NCI-H187 (cell line): ENCODE measurements around the gene ATP2B3.
A peak's percentile ranks its signal among the peaks of the same experiment; 100 is the strongest.

Experiments
- DNase-seq, 2 experiments: peaks; one replicate each; lab custom pipeline; 2025; lab: John Stamatoyannopoulos, UW

The ATP2B3 gene

DNA sequence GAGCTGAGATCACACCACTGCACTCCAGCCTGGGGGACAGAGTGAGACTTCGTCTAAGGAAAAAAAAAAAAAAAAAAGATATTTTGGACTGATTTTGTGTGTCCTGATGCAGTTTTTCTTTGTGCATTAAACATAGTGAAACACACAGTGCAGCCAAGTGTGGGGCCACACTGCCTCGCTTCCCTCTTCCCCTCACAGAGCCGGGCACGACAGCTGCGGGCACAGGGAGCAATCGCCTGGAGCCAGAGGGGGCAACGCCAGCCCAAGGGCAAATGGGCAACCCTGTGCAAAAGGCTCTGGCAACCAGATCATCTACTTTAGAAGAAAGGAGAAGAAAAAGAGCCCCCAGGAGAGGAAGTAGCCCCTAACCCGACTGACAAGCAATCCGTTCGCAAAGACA is 95.0 kb downstream of the ATP2B3 start:
- DNase-seq: no peak

DNA sequence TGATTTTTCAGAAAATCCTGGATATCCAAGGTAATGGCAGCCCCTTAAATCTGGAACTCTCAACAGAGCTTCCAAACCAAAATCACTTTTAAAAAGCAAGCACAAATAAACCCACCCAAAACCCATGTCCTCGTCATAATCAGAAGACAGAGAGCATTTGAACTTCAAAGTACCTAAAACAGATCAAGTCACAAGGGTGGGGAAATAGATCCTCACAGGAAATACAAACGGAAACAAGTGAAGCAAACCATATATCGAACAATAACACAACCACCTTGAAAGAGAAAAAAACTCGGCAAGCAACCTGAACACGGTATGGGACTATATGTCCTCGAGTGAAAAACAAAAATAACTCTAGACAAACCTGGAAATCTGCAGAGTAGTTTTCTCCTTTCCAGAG is 97.4 kb downstream of the ATP2B3 start:
- no peak for DNase-seq

DNA sequence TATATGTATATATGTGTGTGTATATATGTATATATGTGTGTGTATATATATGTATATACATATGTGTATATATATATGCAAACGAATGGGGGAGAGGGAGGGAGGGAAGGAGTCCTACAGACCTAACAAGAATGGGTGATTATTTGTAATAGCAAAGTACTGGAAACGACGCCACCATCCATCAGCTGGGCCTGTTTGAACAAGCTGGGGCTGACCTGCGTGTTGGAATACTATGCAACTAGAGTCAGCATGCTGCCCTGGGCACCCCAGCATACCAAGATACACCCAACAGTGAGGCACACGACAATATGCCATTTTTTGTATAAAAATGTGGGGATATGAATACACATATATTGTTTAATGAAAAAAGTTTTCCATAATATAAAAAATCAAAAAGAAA is 103.1 kb downstream of the ATP2B3 start:
- no peak for DNase-seq

DNA sequence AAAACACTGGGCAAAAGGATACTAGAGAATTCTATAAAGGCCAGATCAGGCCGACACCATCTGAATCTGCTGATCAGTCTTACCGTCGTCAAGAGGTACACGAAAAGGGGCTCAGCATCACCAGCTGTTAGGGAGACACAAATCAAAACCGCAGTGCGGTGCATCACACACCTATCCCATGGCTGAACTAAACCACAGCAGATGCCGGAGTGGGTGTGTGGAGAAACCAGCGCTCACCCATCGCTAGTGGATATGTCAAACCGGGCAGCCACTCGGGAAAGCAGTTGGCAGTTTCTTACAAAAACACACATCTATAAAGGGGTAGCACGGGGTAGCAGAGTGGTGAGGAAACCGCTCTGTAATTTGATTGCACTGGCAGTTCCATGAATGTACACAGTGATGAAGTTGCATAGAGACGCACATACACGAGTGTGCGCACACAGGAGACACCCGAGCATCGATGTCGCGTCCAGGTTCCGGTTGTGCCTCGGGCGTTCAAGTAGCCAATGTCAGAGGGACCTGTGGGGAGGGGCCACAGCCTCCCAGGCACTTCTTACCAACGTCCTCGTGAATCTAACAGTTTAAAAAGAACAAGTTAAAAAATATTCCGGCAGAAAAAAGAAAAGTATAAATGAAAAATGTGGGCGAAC is 104.6 kb downstream of the ATP2B3 start:
- no peak for DNase-seq

DNA sequence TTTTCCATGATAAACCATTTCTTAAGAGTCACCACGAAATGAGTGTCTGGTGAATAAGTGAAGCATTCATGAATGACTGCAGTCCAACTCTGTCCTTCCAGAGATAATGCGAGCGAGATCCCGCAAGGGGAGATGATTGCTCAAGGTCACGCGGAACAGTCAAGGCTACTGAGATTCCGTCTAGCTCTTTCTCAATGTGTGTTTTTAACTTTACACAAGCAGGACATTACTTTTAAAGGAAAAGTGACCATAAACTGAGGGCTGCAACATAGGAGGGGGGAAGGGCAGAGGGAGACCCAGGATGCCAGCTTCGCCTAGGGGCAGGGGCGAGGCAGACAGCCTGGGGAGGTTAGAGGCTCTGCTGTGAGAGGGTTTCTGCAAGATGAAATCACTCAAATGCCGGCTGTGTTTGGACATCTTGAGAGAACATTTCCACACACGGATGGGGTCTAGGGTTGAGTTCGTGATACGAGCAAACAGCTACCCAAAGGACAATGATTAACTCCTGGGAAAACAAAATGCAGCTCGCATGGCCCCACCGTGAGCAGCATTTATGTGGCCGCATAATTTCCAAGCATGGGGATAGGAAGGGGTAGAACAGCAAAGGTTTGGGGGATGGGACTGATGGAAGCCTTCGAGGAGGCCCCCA is 105.3 kb downstream of the ATP2B3 start:
- no peak for DNase-seq

DNA sequence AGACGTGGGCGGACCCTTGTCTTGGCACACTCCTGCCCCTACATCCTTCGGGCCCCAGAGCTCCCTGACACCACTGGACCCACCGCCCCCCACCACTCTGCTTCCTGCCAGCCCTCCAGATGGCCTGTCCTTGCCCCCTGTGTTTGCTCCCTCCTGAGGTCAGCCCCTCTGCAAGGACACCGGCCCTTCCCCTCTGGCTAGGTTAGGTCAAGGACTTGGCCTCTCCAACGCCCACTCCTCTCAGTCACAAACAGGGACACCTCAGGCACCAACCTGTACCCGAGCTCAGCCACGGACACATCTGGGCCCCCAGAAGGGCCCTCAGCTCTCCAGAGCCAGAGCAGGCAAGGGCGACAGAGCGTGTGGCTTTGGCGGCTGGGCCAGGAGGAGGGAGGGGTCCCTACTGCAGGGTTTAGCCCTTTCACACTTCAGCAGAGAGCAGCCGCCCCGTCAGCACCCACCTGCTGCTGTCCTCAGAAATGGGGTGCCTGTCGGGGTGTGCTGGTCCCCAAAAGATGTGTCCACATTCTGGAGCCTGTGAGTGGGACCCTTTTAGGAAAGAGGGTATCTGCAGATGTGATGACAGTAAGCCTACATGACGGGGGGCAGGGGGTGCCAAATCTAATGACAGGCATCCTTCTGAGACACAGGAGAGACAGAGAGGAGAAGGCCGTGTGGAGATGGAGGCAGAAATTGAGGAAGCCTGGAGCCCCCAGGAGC is 106.0 kb downstream of the ATP2B3 start:
- DNase-seq: no peak

DNA sequence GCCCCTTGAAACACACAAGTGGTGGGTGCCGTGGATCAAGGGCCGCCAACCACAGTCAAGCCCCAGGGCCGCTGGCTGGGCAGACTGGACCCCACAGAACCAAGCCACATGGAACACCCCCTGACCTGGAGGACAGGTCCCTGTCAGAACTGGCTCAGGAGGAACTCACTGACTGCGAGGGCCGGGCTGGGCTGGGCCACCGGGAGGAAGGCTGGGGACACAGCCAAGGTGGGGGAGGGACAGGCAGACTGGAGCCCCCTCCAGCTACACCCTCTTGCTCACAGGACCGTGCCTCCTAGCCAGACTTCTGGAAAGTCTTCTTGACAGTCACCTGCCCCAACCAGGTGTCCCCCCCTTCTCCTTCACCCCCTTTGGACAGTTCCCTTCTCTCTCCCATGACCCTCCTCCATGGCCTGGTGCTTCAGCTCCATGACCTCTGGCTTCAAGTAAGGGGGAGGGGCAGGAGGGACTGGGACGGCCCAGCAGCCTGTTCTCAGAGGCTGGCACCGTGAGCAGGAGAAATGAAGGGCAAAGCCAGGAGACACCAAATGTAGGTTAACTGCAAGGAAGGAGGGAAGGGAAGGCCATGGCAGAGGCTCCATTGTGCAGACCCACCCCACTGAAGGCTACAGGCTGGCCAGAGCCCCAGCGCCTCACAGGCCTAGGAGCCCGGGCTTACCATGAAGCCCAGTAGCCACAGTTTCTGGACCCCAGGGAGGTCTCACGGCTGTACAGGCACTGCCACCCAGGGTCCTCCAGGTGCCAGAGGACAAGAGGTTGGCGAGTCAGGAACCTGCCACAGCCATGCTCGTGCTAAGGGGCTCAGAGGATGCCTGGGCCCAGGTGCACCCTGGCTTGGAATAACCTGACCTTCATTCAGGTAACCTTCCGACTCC is 107.0 kb downstream of the ATP2B3 start:
- DNase-seq: no peak

DNA sequence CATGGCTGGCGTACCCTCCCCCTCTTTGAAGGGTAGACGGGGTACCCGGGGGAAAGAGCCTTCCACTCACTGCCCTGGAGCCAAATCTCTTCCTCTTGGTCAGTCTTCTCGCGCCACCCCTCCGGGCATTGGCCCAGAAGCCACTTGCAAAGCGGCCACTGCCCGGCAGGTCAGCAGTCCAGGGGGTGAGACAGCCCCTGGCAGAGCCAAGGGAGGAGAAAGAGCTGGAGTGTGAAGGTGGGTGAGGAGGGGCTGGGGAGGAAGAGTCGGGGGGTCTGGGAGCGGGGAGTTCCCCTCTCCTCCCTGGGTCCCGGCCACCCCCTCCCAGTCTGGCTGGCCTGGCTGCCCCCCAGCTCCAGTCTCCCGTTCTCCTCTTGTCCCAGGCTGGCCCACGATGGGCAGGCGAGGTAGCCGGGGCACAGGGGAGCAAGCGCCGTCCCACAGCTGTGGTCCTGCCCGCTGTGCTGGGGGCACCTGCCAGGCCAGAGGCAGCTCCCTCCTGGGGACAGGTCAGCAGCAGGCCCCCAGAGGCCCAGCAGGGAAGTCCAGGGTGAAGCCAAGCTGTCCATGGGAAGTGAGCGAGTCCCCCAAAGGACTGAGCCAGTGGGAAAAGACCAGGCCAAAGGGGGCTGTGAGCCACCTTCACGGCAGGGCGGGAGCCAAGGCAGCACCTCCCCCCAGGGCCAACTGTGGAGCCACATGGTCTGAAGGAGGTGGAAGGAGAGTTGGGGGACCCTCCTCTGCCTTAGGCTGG is 108.0 kb downstream of the ATP2B3 start:
- no peak for DNase-seq

DNA sequence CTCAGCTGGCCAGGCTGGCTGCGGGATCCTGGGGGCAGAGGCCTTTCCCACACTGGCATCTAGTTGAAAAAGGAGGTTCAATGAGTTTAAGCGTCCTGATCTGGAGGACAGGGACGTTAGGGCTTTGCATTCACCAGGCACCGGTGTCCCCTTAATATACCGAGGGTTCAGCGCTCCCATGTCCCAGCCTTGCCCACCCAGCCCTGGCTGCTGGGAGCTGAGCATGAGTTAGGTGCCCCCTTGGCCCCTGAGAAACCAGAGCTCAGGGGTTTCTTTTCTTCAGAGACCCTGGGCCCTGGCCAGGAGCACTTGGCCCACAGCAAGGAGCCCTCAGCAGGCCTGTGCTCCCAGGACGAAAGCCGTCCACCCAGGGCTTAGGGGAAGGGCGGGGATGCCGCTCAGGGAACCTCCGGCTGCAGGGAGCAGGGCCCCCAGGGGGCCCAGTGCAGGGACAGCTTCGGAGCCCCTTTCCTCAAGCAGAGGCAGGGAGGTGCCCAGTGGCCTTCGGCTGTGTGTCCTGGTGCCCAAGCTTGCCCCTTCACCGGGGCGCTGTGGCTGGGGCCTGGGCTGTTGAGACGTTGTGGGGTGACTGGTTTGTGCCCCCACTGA is 108.7 kb downstream of the ATP2B3 start:
- DNase-seq: no peak

DNA sequence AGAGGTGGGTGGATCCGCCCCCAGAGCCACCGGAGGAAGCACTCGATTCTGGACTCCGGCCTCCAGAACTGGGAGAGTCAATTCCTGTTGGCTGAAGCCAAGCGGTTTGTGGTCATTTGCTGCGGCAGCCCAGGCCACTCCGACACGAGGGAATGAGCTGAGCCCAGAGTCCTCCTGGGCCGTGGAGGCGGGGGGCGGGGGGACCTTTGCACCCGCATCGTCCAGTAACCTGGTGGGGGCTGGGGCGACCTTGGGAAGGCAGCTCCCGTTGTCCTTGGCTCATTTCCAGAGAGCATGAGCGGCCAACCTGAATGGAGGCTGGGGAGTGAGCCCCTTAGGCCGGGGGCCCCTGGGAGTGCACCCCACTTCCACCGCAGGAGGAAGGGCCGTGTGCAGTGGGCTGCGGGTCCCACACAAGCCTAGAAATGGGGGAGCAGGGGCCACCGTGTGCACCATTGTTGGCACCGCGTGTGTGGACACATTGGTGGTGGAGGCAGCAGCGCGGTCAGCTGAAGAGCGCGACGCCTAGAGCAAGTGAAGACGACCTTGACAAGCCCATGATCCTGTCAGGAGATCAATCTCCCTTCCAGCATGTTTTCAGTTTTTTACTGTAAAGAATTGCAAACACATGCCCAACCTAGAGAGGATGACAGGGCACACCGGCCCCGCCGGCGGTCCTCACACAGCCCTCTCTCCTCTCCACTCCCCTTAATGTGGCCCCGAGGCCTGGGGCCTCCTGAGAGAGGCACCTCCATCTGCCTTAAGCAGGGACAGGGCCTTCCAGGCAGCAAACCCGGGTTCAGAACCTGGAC is 109.6 kb downstream of the ATP2B3 start:
- DNase-seq: no peak

DNA sequence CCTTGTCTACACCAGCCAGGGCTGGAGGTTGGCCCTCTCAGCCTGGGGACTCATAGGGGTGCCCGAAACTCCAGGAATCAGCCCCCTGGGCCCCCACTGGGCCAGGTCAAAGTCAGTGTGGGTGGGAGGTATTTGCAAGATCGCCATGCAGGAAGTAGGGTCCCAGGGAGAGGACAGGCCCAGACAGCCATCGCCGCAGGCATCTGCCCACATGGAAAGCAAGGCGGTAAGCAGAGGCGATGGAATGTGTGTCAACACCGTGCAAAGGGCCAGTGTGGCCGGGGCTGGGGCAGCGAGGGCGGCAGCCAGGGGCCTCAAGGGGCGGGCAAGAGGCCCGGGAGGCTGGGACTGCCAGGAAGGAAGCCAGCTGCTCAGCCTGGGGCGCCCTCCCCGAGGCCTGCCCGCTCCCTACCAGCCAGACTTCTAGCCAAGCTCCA is 110.3 kb downstream of the ATP2B3 start:
- DNase-seq: no peak

DNA sequence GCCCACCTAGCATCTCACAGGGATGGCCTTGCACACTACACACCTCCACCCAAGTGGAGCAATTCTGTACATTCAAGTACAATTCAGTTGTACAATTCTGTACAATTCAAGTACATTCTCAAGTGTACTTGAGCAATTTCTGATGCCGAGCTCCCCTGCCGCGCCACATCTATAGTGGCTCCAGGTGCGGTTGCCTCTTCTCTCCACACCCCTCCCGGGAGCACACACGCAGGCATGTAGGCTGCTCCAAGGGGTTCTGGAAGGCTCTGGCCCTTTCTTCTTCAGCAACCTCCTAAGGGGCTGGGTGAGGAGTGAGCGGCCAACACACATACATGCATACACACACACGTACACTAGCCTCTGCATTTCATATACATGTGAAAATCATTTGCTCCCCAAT is 110.7 kb downstream of the ATP2B3 start:
- DNase-seq: peak; percentile 66 to 84

DNA sequence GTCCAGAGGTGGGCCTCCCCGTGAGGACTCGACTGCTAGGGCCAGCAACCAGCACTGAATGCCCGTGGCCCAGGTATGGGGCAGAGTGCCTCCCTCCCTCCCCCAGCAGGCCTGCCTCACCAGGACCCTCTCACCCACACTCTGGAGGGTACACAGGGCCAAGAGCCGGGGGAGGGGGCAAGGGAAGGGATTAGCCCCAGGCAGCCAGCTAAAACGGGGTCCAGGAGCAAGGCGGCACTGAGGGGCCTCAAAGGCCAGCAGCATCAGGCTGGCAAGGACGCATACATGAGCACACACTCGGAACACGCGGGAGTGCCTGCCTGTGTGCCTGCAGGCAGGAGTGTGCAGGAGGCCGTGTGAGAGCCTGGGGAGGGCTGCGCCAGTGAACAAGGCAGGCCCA is 111.2 kb downstream of the ATP2B3 start:
- no peak for DNase-seq

DNA sequence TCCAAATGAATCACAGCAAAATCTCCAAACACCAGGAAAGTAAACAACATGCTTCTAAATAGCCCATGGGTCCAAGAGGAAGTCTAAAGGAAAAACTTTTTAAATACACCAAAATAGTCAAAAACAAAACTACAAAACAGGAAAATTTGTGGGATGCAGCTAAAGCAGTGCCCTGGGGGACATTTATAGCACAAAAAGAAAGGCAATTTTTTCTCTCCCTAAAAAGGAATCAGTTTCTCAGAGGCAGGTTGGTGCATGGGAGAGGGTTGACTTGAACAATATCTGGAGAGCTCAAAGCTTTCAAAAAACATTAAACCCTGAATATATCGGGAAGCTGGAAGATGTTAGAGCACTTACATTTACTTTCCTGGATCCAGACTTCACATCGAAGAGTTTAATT is 113.9 kb downstream of the ATP2B3 start:
- DNase-seq: no peak

DNA sequence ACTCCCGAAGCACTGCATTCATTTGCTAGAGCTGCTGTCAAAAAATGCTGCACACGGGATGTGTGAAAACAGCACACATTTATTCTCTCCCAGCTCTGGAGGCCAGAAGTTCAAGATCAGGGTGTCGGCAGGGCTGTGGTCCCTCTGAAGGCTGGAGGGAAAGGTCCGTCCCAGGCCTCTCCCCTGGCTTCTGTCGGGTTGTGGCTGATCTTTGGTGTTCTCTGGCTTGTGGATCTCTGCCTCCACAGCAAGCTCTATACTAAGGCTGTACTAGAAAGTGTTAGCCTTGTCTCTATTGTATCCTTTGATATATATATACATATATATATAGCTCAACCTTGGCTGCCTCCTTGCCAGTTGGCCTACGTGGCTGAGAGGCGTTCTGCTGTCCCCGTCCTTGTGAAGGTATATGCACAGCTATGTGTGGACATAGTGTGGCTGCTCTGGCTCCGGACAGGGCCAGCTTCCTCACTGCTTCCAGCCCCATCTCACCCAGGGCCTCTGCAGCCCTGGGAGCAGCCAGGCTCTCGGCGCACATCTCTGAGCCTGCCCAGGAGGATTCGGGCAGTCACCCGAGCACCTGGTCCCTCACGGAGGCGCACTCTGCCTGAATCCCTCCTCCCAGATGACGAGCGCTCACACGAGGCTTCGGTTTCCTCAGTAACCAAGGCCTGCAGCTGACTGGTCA is 114.6 kb downstream of the ATP2B3 start:
- DNase-seq: no peak
